HS-27A (cell line): Measurements from ENCODE around the gene MYOM3.

Experiments
- DNase-seq: peaks from one replicate; pipeline ENCODE4 v3.0.0-alpha.2; 2012; ENCODE audit warnings: low read depth, missing footprints

Gene MYOM3

GRCh38 chr1:24096009-24096738, 15.8 kb downstream of the MYOM3 start:
- no peak for DNase-seq

- DNase-seq: no peak
Measured at GRCh38 chr1:24095140-24095859, 16.6 kb downstream of the MYOM3 start.

GRCh38 chr1:24094554-24094953, 17.4 kb downstream of the MYOM3 start:
- DNase-seq: no peak

- DNase-seq: no peak
Measured at GRCh38 chr1:24093732-24094131, 18.2 kb downstream of the MYOM3 start.

GRCh38 chr1:24092979-24093378, 19.0 kb downstream of the MYOM3 start:
- DNase-seq: no peak

- no peak for DNase-seq
Measured at GRCh38 chr1:24091971-24092482, 19.9 kb downstream of the MYOM3 start.

GRCh38 chr1:24090736-24091135, 21.2 kb downstream of the MYOM3 start:
- DNase-seq: no peak

- no peak for DNase-seq
Measured at GRCh38 chr1:24089743-24090555, 22.0 kb downstream of the MYOM3 start.

- DNase-seq: no peak
Measured at GRCh38 chr1:24089027-24089742, 22.8 kb downstream of the MYOM3 start.

- no peak for DNase-seq
Measured at GRCh38 chr1:24086466-24086865, 25.5 kb downstream of the MYOM3 start.

GRCh38 chr1:24085546-24085945, 26.4 kb downstream of the MYOM3 start:
- DNase-seq: no peak

GRCh38 chr1:24085007-24085406, 26.9 kb downstream of the MYOM3 start:
- DNase-seq: no peak

GRCh38 chr1:24084050-24084449, 27.9 kb downstream of the MYOM3 start:
- DNase-seq: no peak

- no peak for DNase-seq
Measured at GRCh38 chr1:24082372-24082771, 29.6 kb downstream of the MYOM3 start.

GRCh38 chr1:24081190-24081589, 30.7 kb downstream of the MYOM3 start:
- DNase-seq: no peak

GRCh38 chr1:24080131-24080530, 31.8 kb downstream of the MYOM3 start:
- DNase-seq: no peak

GRCh38 chr1:24077278-24077978, 34.5 kb downstream of the MYOM3 start:
- no peak for DNase-seq

- DNase-seq: no peak
Measured at GRCh38 chr1:24075946-24076345, 36.0 kb downstream of the MYOM3 start.

- no peak for DNase-seq
Measured at GRCh38 chr1:24075590-24075854, 36.4 kb downstream of the MYOM3 start.

- no peak for DNase-seq
Measured at GRCh38 chr1:24074817-24075589, 36.9 kb downstream of the MYOM3 start.

- DNase-seq: no peak
Measured at GRCh38 chr1:24074196-24074595, 37.7 kb downstream of the MYOM3 start.
